ENCODE results near the gene MLNR. TPM values are rescaled to one million over a fixed set of nuclear protein-coding genes. Genes with fewer than 3 reads are reported as not detected.

The MLNR gene, protein sequence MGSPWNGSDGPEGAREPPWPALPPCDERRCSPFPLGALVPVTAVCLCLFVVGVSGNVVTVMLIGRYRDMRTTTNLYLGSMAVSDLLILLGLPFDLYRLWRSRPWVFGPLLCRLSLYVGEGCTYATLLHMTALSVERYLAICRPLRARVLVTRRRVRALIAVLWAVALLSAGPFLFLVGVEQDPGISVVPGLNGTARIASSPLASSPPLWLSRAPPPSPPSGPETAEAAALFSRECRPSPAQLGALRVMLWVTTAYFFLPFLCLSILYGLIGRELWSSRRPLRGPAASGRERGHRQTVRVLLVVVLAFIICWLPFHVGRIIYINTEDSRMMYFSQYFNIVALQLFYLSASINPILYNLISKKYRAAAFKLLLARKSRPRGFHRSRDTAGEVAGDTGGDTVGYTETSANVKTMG
- total RNA-seq (2014; rRNA removed; shearing (Covaris generic)), result not detected in 2 replicates

DNA sequence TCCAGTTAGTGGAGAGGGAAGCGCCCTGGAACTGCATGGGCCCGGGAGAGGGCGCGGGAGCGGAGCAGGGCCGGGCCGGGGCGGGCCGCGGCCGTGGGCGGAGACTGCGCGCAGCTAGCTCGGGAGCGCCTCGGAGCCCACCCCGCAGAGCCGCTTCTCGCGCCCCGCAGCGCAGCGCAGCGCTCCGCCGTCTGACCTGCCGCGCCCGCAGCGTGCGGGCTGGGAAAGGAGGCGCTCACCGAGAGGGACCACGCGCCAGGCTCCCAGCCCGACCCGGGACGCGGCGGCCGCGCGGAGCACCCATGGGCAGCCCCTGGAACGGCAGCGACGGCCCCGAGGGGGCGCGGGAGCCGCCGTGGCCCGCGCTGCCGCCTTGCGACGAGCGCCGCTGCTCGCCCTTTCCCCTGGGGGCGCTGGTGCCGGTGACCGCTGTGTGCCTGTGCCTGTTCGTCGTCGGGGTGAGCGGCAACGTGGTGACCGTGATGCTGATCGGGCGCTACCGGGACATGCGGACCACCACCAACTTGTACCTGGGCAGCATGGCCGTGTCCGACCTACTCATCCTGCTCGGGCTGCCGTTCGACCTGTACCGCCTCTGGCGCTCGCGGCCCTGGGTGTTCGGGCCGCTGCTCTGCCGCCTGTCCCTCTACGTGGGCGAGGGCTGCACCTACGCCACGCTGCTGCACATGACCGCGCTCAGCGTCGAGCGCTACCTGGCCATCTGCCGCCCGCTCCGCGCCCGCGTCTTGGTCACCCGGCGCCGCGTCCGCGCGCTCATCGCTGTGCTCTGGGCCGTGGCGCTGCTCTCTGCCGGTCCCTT is at the start of gene MLNR:
TSS of gene MLNR (plus strand) at position 303 of the 820 bp plus-strand sequence. CDS start at position 303, 0 bp downstream.

DNA sequence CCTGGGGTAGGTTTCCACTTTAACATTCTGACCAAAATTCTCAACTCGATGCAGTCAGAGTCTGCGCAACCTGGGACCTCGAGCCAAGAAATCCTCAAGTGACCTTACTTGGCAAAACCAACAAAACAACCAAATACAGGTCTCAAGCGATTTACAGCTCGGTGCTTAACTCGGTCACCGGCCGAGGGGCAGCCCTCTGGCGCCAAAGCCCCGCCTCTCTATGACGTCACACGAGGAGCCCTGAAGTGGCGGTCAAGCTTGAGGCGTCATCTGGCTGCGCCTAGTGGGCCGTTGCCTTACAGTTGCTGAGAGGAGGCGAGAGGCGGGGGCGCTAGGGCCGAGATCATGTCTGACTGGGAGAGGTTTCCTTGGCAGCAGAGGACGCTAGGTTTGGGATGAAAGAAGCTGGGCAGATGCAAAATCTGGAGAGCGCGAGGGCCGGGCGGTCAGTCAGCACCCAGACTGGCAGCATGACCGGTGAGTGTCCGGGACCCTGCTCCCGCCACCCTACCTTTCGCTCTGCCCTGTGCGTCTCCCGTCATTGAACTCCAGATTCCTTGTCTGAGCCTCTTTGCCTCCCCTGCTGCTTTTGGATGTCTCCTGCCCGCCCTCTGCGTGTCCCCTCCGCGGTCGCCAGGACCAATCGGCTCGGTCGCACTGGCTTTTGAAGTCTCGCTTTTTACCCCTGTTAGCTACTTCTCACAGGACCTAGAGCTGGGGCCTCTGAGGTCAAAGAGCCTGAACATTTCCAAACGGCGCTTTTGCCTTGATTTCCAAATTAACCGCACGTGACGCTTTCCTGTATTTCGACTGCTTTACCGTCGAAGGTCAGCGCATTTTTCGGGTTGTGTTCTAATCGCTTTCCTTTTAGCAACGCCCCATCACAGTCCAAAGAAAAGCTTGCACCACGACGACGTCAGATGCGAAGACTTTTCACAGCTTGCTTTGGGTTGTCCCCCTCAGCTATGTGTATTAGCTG is 27.8 kb downstream of the MLNR start, which contains the start of gene CDADC1:
TSS of gene CDADC1 (plus strand) at position 283 of the 979 bp plus-strand sequence. CDS start at position 396, 113 bp downstream.

Small RNAs within 50 kb of the gene (small RNA-seq; reads per million reads assigned to genes)
- not detected for gene COX7CP1

Other genes with a start within 250 kb of the MLNR start
- gene FNDC3A, start 244.4 kb upstream of the MLNR start, total RNA-seq (2014; rRNA removed; shearing (Covaris generic)), result 21.2 and 26.0 TPM in 2 replicates
- 8.9 and 10.6 TPM in 2 replicates for gene CDADC1, start 27.6 kb downstream of the MLNR start, total RNA-seq (2014; rRNA removed; shearing (Covaris generic))
- gene CAB39L, start 223.7 kb downstream of the MLNR start, total RNA-seq (2014; rRNA removed; shearing (Covaris generic)), result 2.6 and 3.0 TPM in 2 replicates
- 3.3 and 5.0 TPM in 2 replicates for gene SETDB2, start 223.9 kb downstream of the MLNR start, total RNA-seq (2014; rRNA removed; shearing (Covaris generic))